Measurements from ENCODE around the gene RPL27. TPM values are rescaled to one million over a fixed set of nuclear protein-coding genes. Genes with fewer than 3 reads are reported as not detected.

RPL27 gene
- total RNA-seq, 2 donors from 2014 or later: 571 to 1,082 TPM

GRCh38 chr17:43028221-43028861 lies 30.1 kb downstream of the RPL27 start:
- Histone ChIP-seq H3K36me3 (no peaks in the 10 kb centered on the region), H3K9me3 (no peaks in the 10 kb centered on the region), H3K4me3 (no peak overlapping the region), H3K27me3 (replicated peaks; ENCODE audit: insufficient read depth) (no peaks in the 10 kb centered on the region), H3K4me1 (replicated peaks) (no peaks in the 10 kb centered on the region), H3K27ac (no peak overlapping the region)
- intact Hi-C loops (cut with DNase I): no loop called here
- 87% methylated on average over 17 of the region's 17 CpGs for WGBS
- DNase-seq (ENCODE audit: low spot score): no peak
- TF ChIP-seq POLR2AphosphoS5 (IDR thresholded peaks at IDR 0.05): no peak
- no peak for TF ChIP-seq CTCF (IDR thresholded peaks at IDR 0.05)
- TF ChIP-seq POLR2A (IDR thresholded peaks at IDR 0.05): no peak

- H3K27ac ChIP-seq: peak overlapping the region in 1 of 2 donors; percentile 51
Measured at GRCh38 chr17:43030137-43030767, 32.0 kb downstream of the RPL27 start.

GRCh38 chr17:43031666-43032065 lies 33.4 kb downstream of the RPL27 start:
- Histone ChIP-seq H3K36me3 (no peaks in the 10 kb centered on the region), H3K27ac (no peak overlapping the region), H3K4me1 (replicated peaks) (no peaks in the 10 kb centered on the region), H3K4me3 (no peak overlapping the region), H3K9me3 (no peaks in the 10 kb centered on the region), H3K27me3 (replicated peaks; ENCODE audit: insufficient read depth) (no peaks in the 10 kb centered on the region)
- TF ChIP-seq CTCF (IDR thresholded peaks at IDR 0.05) (no peak), POLR2AphosphoS5 (IDR thresholded peaks at IDR 0.05) (no peak), POLR2A (IDR thresholded peaks at IDR 0.05) (no peak)
- intact Hi-C loops (cut with DNase I): no loop called here
- DNase-seq (ENCODE audit: low spot score): no peak
- 65% methylated on average over 3 of the region's 3 CpGs for whole genome bisulfite sequencing

More at GRCh38 chr17:43030137-43030767, 32.0 kb downstream of the RPL27 start:
- DNase-seq (ENCODE audit: low spot score): no peak
- WGBS: 54% methylated on average over 6 of the region's 6 CpGs
- Histone ChIP-seq H3K4me1 (replicated peaks) (no peaks in the 10 kb centered on the region), H3K27me3 (replicated peaks; ENCODE audit: insufficient read depth) (no peaks in the 10 kb centered on the region), H3K36me3 (no peaks in the 10 kb centered on the region), H3K4me3 (no peak overlapping the region), H3K9me3 (no peaks in the 10 kb centered on the region)
- TF ChIP-seq POLR2A (IDR thresholded peaks at IDR 0.05): no peak
- TF ChIP-seq POLR2AphosphoS5 (IDR thresholded peaks at IDR 0.05): no peak
- TF ChIP-seq CTCF (IDR thresholded peaks at IDR 0.05): no peak
- intact Hi-C loops (cut with DNase I): no loop called here

- H3K36me3 ChIP-seq: no peaks in the 10 kb centered on the region
- intact Hi-C loops (cut with DNase I): no loop called here
- no peaks in the 10 kb centered on the region for H3K9me3 ChIP-seq
- no peak overlapping the region for H3K27ac ChIP-seq
- H3K4me1 ChIP-seq (replicated peaks): no peaks in the 10 kb centered on the region
- DNase-seq (ENCODE audit: low spot score): no peak
- TF ChIP-seq POLR2A (IDR thresholded peaks at IDR 0.05) (no peak), POLR2AphosphoS5 (IDR thresholded peaks at IDR 0.05) (no peak), CTCF (IDR thresholded peaks at IDR 0.05) (no peak)
- H3K27me3 ChIP-seq (replicated peaks; ENCODE audit: insufficient read depth): no peaks in the 10 kb centered on the region
- H3K4me3 ChIP-seq: no peak overlapping the region
- 47% methylated on average over 12 of the region's 12 CpGs for WGBS
Measured at GRCh38 chr17:43033948-43034881, 36.0 kb downstream of the RPL27 start.
